Daoy (cell line): ENCODE data around the gene CRABP1. TPM values are rescaled to one million over a fixed set of nuclear protein-coding genes. Genes with fewer than 3 reads are reported as not detected.

Experiments
- DNase-seq: peaks from one replicate; pipeline ENCODE4 v3.0.0-alpha.2; 2015; ENCODE audit warnings: low read depth
- total RNA-seq: library from RNA; depleted of rRNA; stranded (reverse); fragments of >200 nt; shearing (Covaris generic); gene quantifications from 2 replicates; pipeline ENCODE4 v1.2.3, GENCODE V29; 2014

CRABP1 gene
- total RNA-seq, 1 experiment from 2014 or later = 0.23 TPM

DNA sequence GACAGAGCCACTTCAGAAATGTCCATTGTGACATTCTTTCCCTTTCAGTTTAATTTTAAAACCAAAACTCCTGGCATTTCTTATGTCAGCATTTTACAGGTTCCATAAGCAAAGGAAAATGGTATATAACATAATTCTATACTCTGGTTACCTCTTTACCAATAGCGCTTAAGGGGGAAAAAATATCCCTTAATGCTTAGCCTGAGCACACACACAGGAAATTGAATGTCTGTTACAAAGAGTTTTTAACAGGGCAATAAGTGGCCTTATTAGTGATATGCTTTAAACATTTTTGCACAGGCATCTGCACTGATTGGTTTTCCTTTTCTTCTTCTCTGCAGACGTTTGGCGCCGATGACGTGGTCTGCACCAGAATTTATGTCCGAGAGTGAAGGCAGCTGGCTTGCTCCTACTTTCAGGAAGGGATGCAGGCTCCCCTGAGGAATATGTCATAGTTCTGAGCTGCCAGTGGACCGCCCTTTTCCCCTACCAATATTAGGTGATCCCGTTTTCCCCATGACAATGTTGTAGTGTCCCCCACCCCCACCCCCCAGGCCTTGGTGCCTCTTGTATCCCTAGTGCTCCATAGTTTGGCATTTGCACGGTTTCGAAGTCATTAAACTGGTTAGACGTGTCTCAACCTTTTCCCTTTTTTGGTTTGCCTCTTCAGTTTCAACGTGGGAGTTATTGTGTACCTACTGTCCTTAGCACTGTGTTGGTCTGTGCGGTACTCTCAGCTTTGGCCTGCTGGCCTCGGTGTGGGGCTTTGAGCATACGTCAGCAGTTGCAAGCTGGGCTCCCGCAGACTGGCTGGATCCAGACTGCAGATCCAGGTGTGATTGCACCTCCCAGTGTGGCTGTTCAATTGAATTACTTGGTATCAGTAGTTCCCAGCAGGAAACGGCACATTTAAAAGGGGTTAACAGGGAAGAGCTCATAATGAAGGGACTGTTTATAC lies 7.7 kb downstream of the CRABP1 start:
- no peak for DNase-seq

DNA sequence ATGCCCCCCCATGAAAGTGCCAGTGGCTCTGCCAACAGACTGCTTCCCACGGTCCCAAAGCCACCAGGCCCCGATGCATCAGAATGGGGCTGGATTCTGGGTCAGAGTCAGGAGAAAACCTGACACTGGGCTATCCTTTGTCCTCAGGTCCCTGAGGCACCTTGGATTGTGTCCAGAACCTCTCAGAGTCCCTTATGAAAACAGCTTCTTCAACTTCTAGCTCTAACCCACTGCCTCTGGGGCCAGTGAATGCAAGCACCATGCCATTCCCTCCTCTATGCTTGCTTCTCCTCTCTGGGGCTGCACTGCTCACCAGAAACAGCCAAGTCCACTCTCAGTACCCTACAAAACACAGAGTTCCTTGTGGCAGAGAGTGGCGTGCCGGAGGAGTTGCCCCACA lies 9.9 kb downstream of the CRABP1 start:
- no peak for DNase-seq

DNA sequence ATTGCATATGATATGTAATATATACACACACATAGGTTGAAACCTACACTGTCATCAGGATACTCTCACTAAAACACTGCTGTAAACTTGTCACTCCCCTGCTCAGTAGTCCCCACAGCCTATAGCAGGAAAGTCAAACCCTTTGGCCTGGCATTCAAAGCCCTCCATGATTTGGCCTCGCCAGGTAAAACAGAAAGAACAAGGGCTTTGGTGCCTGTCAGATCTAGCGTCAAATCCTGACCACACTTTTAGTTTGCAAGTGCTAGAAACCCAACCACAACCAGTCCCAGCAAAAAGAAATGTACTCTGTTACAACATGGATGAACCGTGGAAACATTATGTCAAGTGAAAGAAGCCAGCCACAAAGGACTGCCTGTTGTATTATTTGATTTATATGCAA lies 11.4 kb downstream of the CRABP1 start:
- DNase-seq = no peak

DNA sequence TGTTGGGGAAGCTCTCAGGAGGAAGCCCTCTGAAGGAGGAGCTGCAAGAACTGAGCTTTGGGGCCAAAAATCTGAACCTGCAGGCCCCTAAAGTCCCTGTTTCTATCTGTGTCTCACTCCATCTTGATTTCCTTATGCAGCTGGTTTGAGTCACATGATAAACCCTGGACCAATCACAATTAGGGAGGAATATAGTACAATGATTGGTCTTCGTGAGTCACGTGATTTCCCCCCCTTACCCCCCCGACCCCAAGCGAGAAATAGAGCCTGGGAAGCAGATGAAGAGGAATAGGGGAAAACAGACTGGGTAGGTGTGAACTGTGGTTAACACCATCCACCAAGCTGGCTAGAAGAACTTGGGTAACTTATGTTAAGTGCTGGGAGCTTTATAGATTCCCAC lies 12.9 kb downstream of the CRABP1 start:
- no peak for DNase-seq

DNA sequence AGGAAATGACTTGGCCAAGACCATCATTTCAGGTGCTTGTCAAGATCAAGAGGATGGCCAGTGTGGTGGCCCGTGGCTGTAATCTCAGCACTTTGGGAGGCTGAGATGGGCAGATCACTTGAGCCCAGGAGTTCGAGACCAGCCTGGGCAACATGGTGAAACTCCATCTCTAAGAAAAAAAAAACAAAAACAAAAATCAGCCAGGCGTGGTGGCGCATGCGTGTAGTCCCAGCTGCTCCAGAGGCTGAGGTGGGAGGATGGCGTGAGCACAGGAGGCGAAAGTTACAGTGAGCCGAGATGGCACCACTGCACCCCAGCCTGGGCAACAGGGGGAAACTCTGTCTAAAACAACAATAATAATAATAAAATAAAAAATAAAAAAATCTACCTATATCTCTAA lies 15.0 kb downstream of the CRABP1 start:
- no peak for DNase-seq

DNA sequence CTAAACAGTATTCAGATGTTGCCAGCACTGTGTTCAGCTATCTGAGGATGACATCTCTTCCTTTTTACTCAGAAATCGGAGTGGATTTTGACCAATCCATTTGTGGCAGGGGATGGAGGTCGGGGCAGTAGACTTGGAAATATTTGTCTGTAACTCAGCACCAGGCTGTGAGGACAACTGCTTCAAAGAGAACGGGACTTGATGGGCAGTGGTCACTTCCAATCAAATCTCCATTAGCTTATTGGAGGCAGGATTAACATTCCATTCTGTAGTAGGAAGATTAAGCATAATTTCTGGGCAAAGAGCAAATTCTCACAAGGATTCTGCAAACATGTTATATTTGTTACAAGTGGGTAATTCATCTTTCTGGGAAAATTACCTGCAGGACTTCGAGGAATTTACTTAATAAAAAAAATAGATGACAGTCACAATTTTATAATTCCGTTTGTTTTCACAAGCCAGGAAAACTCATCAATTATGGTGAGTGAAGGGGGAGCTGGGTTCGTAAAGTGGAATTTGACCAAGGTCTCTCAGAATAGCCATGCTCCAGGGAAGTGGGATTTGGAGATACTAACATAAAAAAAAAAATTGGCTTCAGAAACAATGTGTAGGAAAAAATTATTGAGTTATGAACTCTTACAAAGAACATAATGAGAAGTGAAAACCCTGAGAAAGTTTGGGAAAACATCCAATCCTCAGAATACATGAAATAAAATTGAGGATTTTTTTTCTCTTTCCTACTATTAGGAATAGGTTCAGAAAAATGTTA lies 18.1 kb downstream of the CRABP1 start:
- DNase-seq = no peak

DNA sequence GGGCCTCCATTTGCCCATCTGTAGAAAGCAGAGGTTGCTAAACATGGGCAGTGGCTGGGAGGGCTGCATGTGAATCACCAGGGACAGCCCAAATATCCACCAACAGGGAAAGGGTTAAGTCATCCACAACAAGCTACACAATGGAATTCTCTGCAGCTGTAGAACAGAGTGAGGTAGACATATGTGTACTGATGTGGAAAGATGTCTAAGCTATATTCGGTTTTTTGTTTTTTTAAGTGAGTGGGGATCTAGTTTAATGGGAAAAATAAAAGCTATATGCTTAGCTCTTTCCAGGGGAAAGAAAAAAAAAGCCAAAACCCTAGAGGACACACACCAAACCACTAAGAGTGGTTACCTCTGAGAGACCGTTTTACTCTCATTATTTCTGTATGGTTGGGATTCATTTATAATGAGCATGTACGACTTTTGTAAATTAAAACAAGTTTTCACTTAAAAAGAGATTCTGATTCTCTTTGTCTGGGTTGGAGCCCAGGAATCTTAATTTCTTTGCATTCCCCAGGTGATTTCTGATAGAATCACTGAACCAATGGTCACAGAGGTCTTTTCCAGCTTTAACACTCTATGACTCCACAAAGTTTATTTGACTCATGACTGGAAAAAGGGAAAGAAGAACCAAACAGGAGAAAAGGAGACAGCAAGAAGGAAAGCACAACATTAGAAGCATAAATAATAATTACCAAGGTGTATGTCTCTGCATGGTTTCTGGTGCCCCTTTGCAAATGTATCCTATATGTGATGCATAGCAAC lies 19.1 kb downstream of the CRABP1 start:
- DNase-seq = no peak

DNA sequence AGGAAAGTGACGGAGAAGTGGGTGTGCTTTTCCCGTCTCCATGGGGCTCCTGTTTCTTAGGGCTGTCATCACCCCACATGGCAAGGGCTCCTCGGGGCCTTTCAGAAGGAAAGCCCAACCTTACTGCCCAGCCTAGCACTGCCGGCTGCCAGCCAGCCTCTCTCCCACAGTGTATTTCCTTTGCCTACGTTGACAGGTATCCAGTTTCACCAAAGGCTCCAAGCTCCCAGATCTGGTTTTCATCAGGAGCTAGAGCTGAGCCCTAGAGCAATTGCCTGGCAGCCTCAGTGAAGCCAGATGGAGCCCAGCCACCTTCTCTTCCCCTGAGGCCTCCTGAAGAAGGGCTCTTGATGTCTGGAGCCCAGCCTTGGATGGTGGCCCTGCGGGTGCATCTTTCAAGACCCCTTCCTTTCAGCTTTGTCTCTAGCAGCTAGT lies 20.2 kb downstream of the CRABP1 start:
- DNase-seq = no peak

DNA sequence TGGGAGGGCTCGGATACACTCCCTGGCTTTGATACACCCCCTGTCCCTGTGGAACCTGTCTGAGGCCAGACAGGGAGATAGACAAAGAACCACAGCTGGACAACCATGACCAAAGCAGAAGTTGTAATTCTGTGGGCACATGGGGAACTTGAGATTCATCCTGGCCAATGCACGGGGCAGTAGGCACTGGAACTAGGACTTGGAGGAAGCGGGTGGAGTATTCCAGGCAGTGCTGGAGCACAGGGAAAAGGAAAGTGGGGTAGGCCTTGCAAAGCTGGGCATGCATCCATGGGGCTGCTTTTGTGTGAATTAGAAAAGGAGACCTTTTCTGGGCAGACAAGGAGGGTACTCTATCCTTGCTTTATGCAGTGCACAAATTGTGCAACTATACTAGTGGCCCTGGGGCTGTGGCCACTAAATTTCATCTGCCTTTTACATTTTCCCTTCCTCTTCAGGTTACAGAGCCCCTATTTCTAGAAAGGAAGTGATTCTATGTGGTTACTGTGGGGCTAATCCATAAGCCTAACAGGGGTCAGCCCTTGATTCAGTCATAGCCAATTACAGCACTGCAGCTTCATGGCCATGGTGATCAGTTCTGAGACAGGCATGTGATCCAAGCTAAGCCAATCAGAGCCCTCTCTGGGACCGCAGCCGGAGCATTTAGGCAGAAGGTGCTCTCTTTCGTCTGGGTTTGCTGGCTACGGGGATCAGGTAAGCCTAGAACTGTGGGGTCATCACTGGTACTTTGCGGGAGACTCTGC lies 21.0 kb downstream of the CRABP1 start:
- DNase-seq = no peak

DNA sequence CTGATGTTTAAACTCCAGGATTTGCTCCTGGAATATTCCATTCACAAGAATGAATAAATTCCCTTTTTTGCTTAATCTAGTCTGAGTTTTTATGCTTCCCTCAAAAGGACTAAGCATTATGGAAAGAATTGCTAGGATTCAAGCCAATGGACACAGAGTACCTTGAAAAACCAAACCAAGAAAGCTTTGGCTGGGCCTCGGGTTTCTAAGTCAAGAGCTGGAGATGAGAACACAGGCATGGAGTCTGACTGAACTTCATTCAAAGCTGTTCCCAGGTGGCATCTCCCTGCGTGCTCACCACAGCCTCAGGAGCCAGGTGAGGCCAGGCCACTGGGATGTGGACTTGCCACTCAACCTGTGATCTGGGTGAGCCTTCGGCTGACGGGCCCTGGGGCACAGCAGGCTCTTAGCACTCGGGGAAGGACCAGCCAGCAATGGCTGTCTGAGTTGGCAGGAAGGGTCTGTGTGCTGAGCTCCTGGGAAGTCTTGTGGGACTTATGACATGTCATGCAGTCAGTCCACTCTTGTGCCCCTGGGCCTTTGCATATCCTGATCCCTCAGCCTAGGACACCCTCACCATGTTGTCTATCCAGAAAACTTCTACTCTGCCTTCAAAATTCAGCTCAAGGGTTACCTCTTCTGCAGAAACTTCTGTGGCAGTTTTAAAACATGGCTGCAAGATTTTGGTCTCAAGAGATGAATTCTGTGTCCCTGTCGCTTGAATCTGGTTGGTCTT lies 21.8 kb downstream of the CRABP1 start:
- no peak for DNase-seq

DNA sequence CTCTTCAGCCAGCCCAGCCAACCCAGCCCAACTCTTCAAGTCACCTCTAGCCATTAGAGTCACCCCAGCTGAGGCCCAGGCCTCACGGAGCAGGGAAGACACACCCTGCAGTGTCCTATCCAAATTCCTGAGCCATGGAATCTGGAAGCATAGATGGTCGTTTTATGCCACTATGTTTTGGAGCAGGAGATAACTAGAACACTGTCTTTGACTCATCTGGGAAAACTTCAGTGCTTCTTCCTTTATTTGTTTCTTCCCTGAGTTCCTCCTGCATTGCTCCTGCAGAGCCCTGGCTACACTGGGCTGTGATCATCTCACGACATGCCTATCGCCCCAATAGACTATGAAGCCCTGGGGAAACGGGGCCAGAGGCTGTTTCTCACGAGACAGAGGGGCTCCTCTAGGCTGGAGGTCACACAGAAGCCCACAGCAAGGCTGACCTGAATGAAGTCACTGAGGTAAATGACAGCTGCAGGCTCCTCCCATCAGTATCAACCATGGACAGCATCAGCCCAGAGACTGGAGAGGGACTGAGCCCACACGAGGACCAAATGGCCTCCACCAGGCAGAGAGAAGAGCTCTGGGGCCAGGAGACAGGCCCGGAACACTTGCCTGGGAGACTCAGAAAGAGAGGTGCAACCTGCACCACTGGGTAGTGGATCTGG lies 22.7 kb downstream of the CRABP1 start:
- no peak for DNase-seq

DNA sequence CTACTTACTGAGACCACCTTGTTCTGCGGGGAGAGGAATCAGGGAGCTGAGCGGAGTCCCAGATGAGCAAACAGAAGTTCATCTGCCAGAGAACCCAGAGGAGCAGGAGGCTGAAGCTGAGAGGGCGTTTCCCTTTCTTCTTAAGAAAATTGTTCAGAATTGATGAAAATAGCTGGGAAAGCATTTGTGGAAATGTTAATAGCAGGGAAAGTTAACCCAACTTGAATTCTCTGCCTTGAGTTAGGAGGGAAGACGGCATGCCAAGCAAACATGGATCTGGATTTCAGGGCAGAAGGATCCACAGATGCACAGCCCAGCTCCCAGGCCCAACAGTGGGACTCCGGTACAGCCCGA lies 23.2 kb downstream of the CRABP1 start:
- DNase-seq = no peak

DNA sequence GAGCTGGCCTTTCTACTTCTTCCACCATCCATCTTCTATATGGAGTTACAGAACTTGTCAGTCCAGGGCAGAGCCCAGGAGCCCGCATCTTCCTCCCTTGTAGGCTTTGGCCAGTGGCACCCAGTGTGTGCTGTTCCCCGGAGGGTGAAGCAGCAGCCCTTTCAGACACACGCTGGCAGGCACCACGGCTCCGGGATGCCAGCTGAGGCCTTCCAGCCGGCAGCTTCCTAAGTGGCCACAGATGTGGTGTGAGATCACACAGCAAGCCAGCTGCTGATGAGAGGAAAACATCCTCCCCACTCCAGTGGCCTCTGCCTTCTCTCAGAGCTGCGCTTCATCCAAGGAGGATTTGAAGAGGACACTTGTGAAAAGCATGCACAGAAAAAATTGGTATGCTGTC lies 24.1 kb downstream of the CRABP1 start:
- DNase-seq = no peak

DNA sequence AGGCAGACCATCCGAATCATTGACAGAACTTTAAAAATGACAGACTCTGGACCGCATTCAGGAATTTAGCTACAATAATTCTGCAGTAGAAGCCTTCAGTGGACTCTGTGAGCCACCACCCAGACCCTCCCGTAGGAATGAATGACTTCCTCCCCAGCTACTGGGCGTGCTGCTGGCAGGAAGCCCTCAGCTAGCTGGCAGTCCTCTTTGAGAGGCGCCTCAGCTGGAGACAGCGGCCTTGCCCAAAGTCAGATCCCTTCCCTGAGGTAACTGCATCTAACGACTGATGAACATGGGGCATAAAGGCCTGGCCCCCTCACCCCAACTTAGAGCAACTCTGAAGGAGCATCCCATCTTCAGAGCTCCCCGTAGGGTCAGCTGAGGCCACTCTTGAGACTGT lies 25.8 kb downstream of the CRABP1 start:
- peak; percentile 18 for DNase-seq

DNA sequence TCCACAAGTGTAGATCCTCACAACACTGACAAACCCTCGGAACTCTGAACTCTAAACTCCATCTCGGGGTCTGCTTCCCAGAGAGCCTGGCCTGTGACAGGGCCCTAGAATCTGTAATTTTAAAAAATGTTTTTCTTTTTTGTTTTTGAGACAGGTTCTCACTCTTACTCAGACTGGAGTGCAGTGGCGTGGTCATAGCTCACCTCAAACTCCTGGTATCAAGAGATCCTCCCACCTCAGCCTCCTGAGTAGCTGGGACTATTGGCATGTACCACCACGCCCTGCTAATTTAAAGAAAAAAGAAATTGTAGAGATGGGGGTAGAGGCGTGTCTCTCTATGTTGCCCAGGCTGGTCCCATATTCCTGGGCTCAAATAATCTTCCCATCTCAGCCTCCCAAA lies 26.2 kb downstream of the CRABP1 start:
- no peak for DNase-seq

DNA sequence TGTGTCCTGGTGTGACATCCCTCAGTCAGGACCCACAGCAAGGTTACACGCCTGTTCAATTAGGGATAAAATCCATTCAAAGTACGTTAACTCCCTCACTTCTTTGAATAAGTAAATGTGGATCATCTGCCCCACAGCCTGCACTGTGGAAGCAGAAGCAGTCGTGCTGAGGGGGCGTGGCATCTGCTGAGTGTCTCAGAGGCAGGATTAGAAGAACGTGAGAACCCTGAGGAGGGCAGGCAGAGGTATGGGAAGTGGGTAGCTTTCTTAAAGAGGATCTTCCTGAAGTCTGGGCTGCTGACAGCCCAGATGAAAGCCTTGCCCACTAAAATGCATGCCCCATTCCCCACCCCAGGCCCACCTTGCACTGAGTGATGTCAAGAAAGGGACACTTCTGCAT lies 28.5 kb downstream of the CRABP1 start:
- DNase-seq = no peak

DNA sequence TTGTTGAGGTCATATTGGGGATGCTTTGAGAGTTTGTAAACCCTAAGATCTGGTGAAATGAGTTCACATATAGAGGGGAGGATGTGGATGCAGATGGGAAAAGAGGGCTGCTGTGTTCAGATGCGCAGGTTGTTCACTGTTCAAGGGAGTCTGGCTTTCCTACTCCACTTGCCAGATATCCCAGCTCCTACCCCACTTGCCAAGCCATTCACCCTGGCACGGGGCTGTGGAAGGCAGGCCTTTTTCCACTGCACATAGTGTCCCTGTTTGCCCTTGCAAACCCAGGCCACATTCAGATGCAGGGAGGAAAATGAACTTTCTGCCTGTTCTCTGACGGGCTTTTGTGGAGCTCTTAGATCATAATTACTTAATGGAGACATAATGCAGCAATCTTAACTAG lies 29.0 kb downstream of the CRABP1 start:
- DNase-seq = no peak

DNA sequence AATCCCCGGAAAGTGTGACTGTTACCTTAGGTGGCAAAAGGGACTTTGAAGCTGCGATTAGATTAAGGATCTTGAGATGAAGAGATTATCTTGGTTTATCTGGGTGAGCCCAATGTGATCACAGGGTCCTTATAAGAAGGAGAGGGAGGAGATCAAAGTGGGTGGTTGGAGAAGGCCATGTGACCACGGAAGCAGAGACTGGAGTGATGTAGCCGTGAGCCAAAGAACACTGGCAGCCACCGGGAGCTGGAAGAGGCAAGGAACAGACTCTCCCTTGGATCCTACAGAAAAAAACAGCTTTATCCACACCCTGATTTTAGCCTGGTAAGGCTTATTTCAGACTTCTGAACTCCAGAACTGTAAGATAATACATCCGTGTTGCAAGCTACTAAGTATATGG lies 29.9 kb downstream of the CRABP1 start:
- DNase-seq = no peak

DNA sequence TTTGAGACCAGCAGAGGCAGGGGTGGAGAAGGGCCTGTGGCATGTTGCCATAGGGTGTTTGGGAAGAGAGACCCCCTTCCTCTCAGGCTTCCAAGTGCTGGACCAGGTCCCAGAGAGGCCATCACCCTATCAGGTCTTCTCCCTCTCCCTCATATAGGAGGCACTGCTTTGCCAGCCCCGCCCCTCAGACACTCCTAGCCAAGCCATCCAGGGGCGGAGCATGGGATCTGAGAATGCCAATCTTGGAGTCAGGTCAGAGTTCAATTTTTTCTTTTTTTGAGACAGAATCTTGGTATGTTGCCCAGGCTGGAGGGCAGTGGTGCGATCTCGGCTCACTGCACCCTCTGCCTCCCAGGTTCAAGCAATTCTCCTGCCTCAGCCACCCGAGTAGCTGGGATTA lies 32.7 kb downstream of the CRABP1 start:
- DNase-seq = no peak
